Neural progenitor cell (in vitro differentiated cells): ENCODE data around the gene PRKCE.

Experiments
- EZH2 ChIP-seq: fragments of 200-600 bp; sonication (generic); IDR thresholded peaks from 2 replicates; pipeline ENCODE4 v1.6.1; 2017; ENCODE audit warnings: antibody characterized with exemption, mild to moderate bottlenecking, moderate library complexity
- EZH2phosphoT487 ChIP-seq: fragments of 200-600 bp; sonication (generic); IDR thresholded peaks from 2 replicates; pipeline ENCODE4 v1.6.1; 2017; ENCODE audit warnings: antibody characterized with exemption
- TF ChIP-seq, protein P1 (sequence below): fragments of 200-600 bp; sonication (generic); IDR thresholded peaks from 2 replicates; pipeline ENCODE4 v1.5.1; 2017; ENCODE audit warnings: antibody characterized with exemption, mild to moderate bottlenecking

GRCh38 chr2:45839508-45840251 is 188.2 kb downstream of the PRKCE start:
- TF ChIP-seq EZH2 (no peak), EZH2phosphoT487 (no peak)
- TF ChIP-seq, protein P1, sequence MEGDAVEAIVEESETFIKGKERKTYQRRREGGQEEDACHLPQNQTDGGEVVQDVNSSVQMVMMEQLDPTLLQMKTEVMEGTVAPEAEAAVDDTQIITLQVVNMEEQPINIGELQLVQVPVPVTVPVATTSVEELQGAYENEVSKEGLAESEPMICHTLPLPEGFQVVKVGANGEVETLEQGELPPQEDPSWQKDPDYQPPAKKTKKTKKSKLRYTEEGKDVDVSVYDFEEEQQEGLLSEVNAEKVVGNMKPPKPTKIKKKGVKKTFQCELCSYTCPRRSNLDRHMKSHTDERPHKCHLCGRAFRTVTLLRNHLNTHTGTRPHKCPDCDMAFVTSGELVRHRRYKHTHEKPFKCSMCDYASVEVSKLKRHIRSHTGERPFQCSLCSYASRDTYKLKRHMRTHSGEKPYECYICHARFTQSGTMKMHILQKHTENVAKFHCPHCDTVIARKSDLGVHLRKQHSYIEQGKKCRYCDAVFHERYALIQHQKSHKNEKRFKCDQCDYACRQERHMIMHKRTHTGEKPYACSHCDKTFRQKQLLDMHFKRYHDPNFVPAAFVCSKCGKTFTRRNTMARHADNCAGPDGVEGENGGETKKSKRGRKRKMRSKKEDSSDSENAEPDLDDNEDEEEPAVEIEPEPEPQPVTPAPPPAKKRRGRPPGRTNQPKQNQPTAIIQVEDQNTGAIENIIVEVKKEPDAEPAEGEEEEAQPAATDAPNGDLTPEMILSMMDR: no peak
